Left ventricle myocardium superior (tissue), 1 donor: Measurements from ENCODE around the gene ZNF366. TPM values are rescaled to one million over a fixed set of nuclear protein-coding genes. Genes with fewer than 3 reads are reported as not detected.

Experiments
- ATAC-seq: fragments of 200-7000 bp; cut with Tn5 transposase; one replicate; pipeline ENCODE4 v1.9.1; 2020; ENCODE audit warnings: mild to moderate bottlenecking, moderate library complexity
- DNase-seq: peaks from one replicate; pipeline ENCODE4 v3.0.0-alpha.2; 2020
- intact Hi-C: fragments of 100-400 bp; cut with micrococcal nuclease; formaldehyde crosslinking; loops from one replicate; pipeline ENCODE4 v1.11.0; 2022
- total RNA-seq: library from RNA; stranded (reverse); fragmentation: NEBNext Ultra II Directional; extraction: Animal tissue kit (Norgen Biotek cat#: 25700); gene quantifications from one replicate; pipeline ENCODE4 v1.2.1, GENCODE V29; 2021
- donor health status: DM: no; HTN: yes; CAD: no; lungs with severe emphysema.

The ZNF366 gene
- total RNA-seq, 1 donor from 2014 or later = 8.9 TPM

DNA sequence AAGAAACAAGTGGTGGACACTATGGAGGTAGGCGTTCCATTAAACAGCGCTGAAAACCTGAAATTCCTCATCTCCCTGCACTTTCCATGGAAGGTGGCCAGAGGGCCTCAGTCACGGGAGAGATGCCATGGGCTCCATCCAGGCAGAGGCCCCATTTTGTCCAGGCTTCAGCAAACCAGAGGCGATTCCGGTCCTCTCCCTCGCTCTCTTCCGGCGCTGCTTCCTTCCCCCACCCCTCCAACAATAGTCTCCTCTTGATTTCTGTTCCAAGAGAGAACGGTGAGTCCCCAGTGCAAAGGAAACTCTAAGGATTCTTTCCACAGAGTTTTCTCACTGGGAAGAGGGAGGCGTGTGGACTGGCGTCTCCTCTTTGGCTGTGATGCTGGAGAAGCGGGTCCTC, 7.5 kb downstream of the ZNF366 start:
- DNase-seq (peak; percentile 59), ATAC-seq (peak; percentile 74)
- intact Hi-C loops = no loop called here

GRCh38 chr5:72499090-72499489, 8.1 kb downstream of the ZNF366 start:
- ATAC-seq (no peak), DNase-seq (no peak)
- intact Hi-C loops = no loop called here

DNA sequence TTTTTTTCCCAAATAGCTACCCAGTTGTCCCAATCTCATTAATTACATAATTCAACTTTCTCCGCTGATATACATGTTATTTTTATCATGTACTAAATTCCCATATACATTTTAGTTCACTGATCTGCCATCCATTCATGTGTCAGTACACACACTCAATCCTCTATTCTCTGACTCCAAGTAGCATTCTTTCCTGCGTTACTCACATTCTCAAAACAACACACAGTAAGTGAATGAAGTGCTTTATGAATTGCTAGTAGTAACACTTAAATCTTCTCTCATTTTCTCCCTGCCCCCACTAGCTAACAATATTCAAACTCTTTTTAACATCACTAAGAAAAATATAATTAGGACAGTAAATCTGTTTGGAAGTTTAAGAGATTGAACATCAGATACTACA, 8.9 kb downstream of the ZNF366 start:
- intact Hi-C loops = no loop called here
- ATAC-seq (no peak), DNase-seq (no peak)

- DNase-seq (no peak), ATAC-seq (no peak)
- intact Hi-C loops = no loop called here
These were observed 9.4 kb downstream of the ZNF366 start for GRCh38 chr5:72497823-72498222.

- ATAC-seq (no peak), DNase-seq (no peak)
- intact Hi-C loops = no loop called here
These were observed 11.8 kb downstream of the ZNF366 start for GRCh38 chr5:72495410-72495809.

DNA sequence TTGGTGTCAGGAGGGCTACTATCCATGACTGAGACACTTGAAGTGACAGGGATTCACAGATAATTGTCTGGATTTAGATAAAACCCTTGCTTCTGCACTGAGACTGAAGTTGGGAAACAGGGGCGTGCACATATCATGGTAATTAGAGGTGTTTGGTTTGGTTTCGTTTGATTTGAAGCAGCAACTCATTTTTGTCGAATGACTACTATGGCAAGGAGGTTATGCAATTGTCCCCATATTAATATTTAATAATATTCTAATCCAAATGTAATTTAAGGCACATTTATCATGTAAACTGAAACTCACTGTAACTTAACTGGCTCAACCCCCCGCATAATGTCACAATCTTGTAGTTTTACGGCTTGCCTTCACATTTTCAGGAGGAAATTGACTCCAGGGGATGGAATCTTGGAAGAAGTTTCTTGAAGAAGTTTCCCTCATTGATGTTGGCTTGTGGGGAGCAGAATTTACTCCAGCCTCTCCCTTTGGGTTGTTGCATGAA, 12.5 kb downstream of the ZNF366 start:
- DNase-seq = no peak
- ATAC-seq = no peak
- intact Hi-C loops = no loop called here

- ATAC-seq (no peak), DNase-seq (no peak)
- intact Hi-C loops = no loop called here
These were observed 17.7 kb downstream of the ZNF366 start for GRCh38 chr5:72489536-72489935.

DNA sequence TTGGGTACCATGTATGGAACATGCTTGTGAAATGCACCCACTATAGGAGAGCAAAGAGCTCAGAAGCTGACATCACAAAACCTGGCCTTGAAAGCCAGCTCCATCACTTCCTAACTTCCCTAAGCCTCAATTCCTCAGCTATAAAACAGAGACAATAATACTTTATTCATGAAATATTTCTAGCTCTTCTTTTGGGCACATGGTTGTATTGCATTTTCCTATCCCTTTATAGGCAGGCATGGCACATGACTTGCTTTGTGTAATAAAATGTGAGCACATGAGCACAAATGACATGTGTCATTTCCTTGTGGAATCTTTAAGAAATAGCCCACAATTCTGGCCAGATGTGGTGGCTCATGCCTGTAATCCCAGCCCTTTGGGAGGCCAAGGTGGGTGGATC, 18.5 kb downstream of the ZNF366 start:
- no peak for ATAC-seq
- intact Hi-C loops = no loop called here

DNA sequence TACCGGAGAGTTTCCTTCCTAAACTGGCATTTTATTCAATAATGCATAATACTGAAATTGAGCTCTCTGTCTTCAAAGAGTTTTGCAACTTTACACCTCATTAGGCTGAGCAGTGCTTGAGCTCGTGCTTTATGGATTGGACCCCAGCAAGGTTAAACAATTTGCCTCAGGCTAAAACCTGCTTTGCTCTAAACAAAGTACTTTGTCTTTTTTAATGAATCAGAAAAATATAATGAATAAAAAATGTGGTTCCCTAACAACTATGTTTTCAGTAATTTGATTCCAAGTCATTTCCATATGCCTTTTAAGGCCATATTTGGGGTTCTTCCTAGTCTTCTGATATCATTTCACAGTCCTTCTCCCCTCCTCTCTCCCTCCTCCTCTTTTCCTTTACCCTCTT, 20.0 kb downstream of the ZNF366 start:
- intact Hi-C loops = no loop called here
- no peak for ATAC-seq
- DNase-seq = no peak

More for the DNA sequence above, 18.5 kb downstream of the ZNF366 start:
- no peak for DNase-seq

- intact Hi-C loops = no loop called here
- DNase-seq (no peak), ATAC-seq (peak; percentile 44)
These were observed 20.8 kb downstream of the ZNF366 start for GRCh38 chr5:72486371-72486770.

DNA sequence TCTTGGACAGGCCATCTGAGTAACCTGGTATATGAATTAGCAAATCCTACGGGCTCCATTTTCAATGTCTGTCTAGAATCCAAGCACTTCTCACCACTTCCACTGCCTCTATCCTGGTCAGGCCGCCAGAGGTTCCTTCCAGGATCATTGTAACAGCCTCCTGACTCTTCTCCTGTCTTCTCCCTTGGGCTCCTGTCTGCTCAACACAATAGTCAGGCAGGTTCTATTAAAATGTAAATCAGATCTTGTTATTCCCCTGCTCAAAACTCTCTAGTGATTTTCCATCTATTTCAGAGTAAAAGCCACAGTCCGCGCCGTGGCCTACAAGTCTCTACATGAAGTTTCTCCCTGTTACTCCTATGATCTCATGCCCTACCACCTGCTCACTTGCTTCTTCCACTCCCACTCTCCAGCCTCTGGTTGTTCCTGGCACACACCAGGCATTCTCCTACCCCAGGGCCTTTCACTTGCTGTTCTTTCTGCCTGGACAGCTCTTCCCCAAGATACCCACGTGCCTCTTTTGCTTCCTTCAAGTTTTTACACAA, 21.7 kb downstream of the ZNF366 start:
- DNase-seq = no peak
- intact Hi-C loops = no loop called here
- ATAC-seq = no peak

DNA sequence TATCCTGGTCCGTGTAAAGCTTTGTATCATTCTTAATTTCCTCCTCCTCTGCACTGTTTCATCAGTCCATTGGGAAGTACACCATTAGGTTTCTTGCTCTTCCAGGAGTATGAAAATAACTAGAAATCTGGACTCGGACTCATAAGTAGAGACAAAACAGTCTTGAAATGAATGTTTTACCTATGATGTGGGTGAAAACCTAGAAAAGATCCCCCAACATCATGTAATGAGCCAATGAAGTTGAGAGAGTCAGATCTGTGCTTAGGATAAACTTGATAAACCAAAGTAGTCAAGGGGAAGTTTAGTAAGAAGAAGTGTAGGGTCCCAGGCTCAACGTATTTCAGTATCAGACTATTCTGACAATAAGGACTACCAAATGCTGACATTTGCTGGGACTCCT, 25.2 kb downstream of the ZNF366 start:
- ATAC-seq (no peak), DNase-seq (no peak)
- intact Hi-C loops = no loop called here

- intact Hi-C loops = no loop called here
- no peak for ATAC-seq
- DNase-seq = no peak
These were observed 26.4 kb downstream of the ZNF366 start for GRCh38 chr5:72480841-72481240.

DNA sequence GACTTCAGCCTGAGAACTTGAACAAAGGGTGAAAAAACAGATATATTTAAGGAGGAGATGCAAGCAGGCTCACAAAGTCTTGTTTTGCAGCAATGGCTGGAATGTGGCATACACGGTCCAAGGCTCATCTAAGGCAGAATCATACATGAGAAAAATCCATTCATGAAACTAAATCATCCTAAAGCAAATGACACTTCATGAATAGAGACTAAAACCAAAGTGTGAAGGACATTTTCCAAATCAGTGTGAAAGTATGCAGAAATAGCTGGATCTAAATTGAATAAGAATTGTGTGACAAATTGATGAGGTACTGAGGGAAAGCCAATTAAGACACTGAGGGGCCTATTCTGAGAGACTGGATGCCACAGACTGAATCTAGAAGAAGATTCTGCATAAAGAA, 27.3 kb downstream of the ZNF366 start:
- DNase-seq (no peak), ATAC-seq (no peak)
- intact Hi-C loops = no loop called here

- intact Hi-C loops = no loop called here
- ATAC-seq (peak; percentile 81), DNase-seq (no peak)
These were observed 28.5 kb downstream of the ZNF366 start for GRCh38 chr5:72478684-72479083.

- DNase-seq (no peak), ATAC-seq (no peak)
- intact Hi-C loops = no loop called here
These were observed 28.9 kb downstream of the ZNF366 start for GRCh38 chr5:72478276-72478675.

DNA sequence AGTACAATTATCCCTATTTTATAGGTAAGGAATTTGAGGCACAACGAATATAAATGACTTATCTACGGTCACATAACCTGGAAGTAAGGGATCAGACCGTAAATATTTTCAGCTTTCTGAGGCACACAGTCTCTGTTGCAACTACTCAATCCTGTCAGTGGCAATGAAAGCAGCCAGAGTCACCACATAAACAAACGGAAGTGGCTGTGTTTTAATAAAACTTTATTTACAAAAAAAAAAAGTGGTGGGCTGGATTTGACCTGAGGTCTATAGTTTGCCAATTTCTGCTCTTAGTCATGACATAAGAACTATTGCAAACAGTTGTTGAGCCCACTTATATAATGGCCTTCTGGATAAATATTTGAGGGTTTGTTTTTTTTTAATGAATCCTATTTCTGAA, 29.6 kb downstream of the ZNF366 start:
- ATAC-seq = no peak
- intact Hi-C loops = no loop called here
- no peak for DNase-seq

- intact Hi-C loops = no loop called here
- DNase-seq (no peak), ATAC-seq (no peak)
These were observed 30.0 kb downstream of the ZNF366 start for GRCh38 chr5:72477176-72477575.

- DNase-seq (no peak), ATAC-seq (no peak)
- intact Hi-C loops = no loop called here
These were observed 30.5 kb downstream of the ZNF366 start for GRCh38 chr5:72476721-72477120.

- intact Hi-C loops = no loop called here
- DNase-seq = no peak
- no peak for ATAC-seq
These were observed 30.9 kb downstream of the ZNF366 start for GRCh38 chr5:72476275-72476674.

DNA sequence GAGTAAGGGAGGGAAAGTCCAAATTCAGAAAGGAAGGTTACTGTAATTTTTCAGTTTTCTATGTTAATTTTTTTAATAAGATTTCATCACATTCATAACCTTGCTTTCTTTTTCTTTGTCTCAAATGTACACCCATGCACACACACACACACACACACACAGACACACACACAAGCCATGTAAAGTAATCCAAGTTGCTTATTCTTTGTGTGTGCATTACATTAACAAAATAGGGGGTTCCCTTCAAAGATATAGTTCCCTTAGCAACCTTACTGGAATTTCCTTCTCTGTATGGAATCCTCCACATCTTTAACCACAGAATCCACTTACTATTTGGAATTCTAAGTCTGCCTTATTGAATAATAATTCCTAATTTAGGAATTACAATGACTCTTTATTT, 32.7 kb downstream of the ZNF366 start:
- DNase-seq (no peak), ATAC-seq (no peak)
- intact Hi-C loops = no loop called here

DNA sequence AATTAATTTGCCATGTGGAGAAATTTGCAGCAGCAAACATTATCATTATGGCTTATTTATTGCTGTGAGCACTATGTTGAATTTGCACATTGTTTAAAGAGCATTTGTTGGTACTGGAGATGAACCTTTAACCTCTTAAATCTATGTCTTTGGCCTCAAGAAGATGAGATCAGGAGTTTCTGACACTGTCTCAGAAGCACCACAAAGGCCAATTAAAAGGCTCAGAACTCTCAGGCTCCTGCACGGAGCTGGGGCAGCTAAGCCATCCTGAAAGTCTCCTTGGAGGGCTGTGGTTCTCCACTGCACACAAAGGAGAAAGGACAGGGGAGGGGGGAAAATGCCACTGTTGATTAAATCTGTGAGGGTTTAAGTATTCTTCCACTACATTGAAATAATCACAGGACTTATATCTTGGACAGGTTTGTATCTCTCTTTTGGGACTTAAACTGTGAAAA, 33.1 kb downstream of the ZNF366 start:
- DNase-seq (no peak), ATAC-seq (no peak)
- intact Hi-C loops = no loop called here
